ENCODE measurements around the gene ITIH4.

The ITIH4 gene

GRCh38 chr3:52846432-52846965 lies 16.0 kb upstream of the ITIH4 start:
- Histone ChIP-seq H3K4me1 (ENCODE audit: insufficient read depth, low read length, poor library complexity, severe bottlenecking) (no peaks in the 10 kb centered on the region), H3K27me3 (ENCODE audit: insufficient read depth, low read length, poor library complexity, severe bottlenecking) (no peaks in the 10 kb centered on the region), H3K9me2 (replicated peaks; ENCODE audit: low read depth, low read length) (no peaks in the 10 kb centered on the region), H3K79me2 (ENCODE audit: insufficient read depth, low read length) (no peaks in the 10 kb centered on the region), H4K20me1 (ENCODE audit: insufficient read depth, low read length, poor library complexity, severe bottlenecking) (no peaks in the 10 kb centered on the region), H2AFZ (ENCODE audit: low read length) (no peak overlapping the region), H3K4me3 (ENCODE audit: low read length, poor library complexity, severe bottlenecking) (no peak overlapping the region), H3F3A (ENCODE audit: low read depth) (no peaks in the 10 kb centered on the region), H3K9ac (ENCODE audit: low read depth, low read length, poor library complexity, severe bottlenecking) (no peak overlapping the region), H3K4me2 (ENCODE audit: low read depth, low read length, poor library complexity, severe bottlenecking) (no peak overlapping the region), H3K36me3 (ENCODE audit: insufficient read depth, low read length) (peaks cover 40% of the 10 kb centered on the region; the same call in 1 of the 2 replicates), H3K9me3 (ENCODE audit: insufficient read depth, low read depth, low read length) (no peaks in the 10 kb centered on the region)
- TF ChIP-seq CTCF (conservative IDR thresholded peaks at IDR 0.05; ENCODE audit: low read length) (no peak), EZH2phosphoT487 (IDR thresholded peaks at IDR 0.05; ENCODE audit: borderline replicate concordance) (no peak)

GRCh38 chr3:52845691-52846431 lies 15.4 kb upstream of the ITIH4 start:
- Histone ChIP-seq H2AFZ (ENCODE audit: low read length) (no peak overlapping the region), H3K9me2 (replicated peaks; ENCODE audit: low read depth, low read length) (no peaks in the 10 kb centered on the region), H3K36me3 (ENCODE audit: insufficient read depth, low read length) (peaks cover 34% of the 10 kb centered on the region; the same call in 1 of the 2 replicates)

GRCh38 chr3:52845157-52845556 lies 14.7 kb upstream of the ITIH4 start:
- Histone ChIP-seq H3K27me3 (ENCODE audit: insufficient read depth, low read length, poor library complexity, severe bottlenecking) (no peaks in the 10 kb centered on the region), H4K20me1 (ENCODE audit: insufficient read depth, low read length, poor library complexity, severe bottlenecking) (no peaks in the 10 kb centered on the region), H3K4me3 (ENCODE audit: low read length, poor library complexity, severe bottlenecking) (no peak overlapping the region), H3K9me3 (ENCODE audit: insufficient read depth, low read depth, low read length) (no peaks in the 10 kb centered on the region), H3K9me2 (replicated peaks; ENCODE audit: low read depth, low read length) (no peaks in the 10 kb centered on the region), H3F3A (ENCODE audit: low read depth) (no peaks in the 10 kb centered on the region), H3K36me3 (ENCODE audit: insufficient read depth, low read length) (peaks cover 33% of the 10 kb centered on the region; the same call in 1 of the 2 replicates), H3K79me2 (ENCODE audit: insufficient read depth, low read length) (no peaks in the 10 kb centered on the region), H3K4me1 (ENCODE audit: insufficient read depth, low read length, poor library complexity, severe bottlenecking) (no peaks in the 10 kb centered on the region), H3K4me2 (ENCODE audit: low read depth, low read length, poor library complexity, severe bottlenecking) (no peak overlapping the region), H3K9ac (ENCODE audit: low read depth, low read length, poor library complexity, severe bottlenecking) (no peak overlapping the region), H2AFZ (ENCODE audit: low read length) (no peak overlapping the region)
- no peak for TF ChIP-seq EZH2phosphoT487 (IDR thresholded peaks at IDR 0.05; ENCODE audit: borderline replicate concordance)
- no peak for TF ChIP-seq CTCF (conservative IDR thresholded peaks at IDR 0.05; ENCODE audit: low read length)

More at GRCh38 chr3:52845691-52846431, 15.4 kb upstream of the ITIH4 start:
- Histone ChIP-seq H3K4me1 (ENCODE audit: insufficient read depth, low read length, poor library complexity, severe bottlenecking) (no peaks in the 10 kb centered on the region), H3K27me3 (ENCODE audit: insufficient read depth, low read length, poor library complexity, severe bottlenecking) (no peaks in the 10 kb centered on the region), H4K20me1 (ENCODE audit: insufficient read depth, low read length, poor library complexity, severe bottlenecking) (no peaks in the 10 kb centered on the region), H3K4me2 (ENCODE audit: low read depth, low read length, poor library complexity, severe bottlenecking) (no peak overlapping the region), H3K4me3 (ENCODE audit: low read length, poor library complexity, severe bottlenecking) (no peak overlapping the region), H3K79me2 (ENCODE audit: insufficient read depth, low read length) (no peaks in the 10 kb centered on the region), H3K9ac (ENCODE audit: low read depth, low read length, poor library complexity, severe bottlenecking) (no peak overlapping the region), H3K9me3 (ENCODE audit: insufficient read depth, low read depth, low read length) (no peaks in the 10 kb centered on the region), H3F3A (ENCODE audit: low read depth) (no peaks in the 10 kb centered on the region)
- TF ChIP-seq CTCF (conservative IDR thresholded peaks at IDR 0.05; ENCODE audit: low read length) (peak; percentile 60), EZH2phosphoT487 (IDR thresholded peaks at IDR 0.05; ENCODE audit: borderline replicate concordance) (no peak)
